GM23338 (cell line): ENCODE results near the gene CNDP2.

Experiments
- CTCF ChIP-seq, 2 experiments: fragments of 200-600 bp in 1 of 2; sonication (generic) in 1 of 2; conservative IDR thresholded peaks; 2 replicates each; pipeline versions ENCODE4 v1.5.1 to v1.6.1; 2016 to 2017; ENCODE audit warnings: antibody characterized with exemption in 2 of 2, low read depth in 2 of 2, mild to moderate bottlenecking in 2 of 2, moderate library complexity in 1 of 2
- POLR2AphosphoS5 ChIP-seq: IDR thresholded peaks from 2 replicates; pipeline ENCODE4 v1.6.1; 2016; ENCODE audit warnings: antibody characterized with exemption, low read depth
- REST ChIP-seq: IDR thresholded peaks from one replicate; pipeline ENCODE4 v1.6.1; 2018; ENCODE audit warnings: antibody characterized with exemption; ENCODE audit not compliant: unreplicated experiment
- STAT1 ChIP-seq: IDR thresholded peaks from one replicate; pipeline ENCODE4 v1.6.1; 2016; ENCODE audit warnings: antibody characterized with exemption; ENCODE audit not compliant: unreplicated experiment

GRCh38 chr18:74531043-74531442, 34.9 kb downstream of the CNDP2 start:
- TF ChIP-seq STAT1 (no peak), CTCF (conservative IDR thresholded peaks at IDR 0.05; ENCODE audit: low read depth in 2 of 2) (no peak), REST (no peak), POLR2AphosphoS5 (no peak)
